Measurements from ENCODE around the gene COL6A2. TPM values are rescaled to one million over a fixed set of nuclear protein-coding genes. Genes with fewer than 3 reads are reported as not detected.

Gene COL6A2
- total RNA-seq, 4 donors from 2014 or later, result 88.9 to 150 (median 126) TPM

DNA sequence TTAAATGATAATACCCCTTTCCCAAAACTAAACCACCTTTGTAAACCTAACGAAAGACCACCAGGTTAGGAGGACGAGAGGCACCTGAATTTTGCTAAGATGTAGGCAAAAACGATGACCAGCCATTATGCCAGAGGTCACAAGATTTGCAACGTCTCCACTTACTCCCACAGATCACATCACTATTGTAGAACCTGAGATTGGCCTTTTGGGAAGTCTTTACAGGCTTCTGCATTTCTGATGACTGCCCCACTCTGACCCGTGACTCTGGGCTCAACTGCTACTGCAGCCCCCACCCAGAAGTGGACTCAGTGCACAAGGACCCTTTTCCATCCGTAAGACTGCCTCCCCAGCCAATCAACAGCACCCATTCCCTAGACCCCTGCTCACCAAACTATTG, 36.4 kb upstream of the COL6A2 start:
- Histone ChIP-seq H3K36me3 (no peaks in the 10 kb centered on the region), H3K4me3 (no peak overlapping the region), H3K27me3 (peaks cover 2% of the 10 kb centered on the region), H3K9me3 (peaks cover 3% of the 10 kb centered on the region), H3K27ac (peak overlapping the region; percentile 70), H3K4me1 (peaks cover 42% of the 10 kb centered on the region)
- no peak for TF ChIP-seq EP300 (IDR thresholded peaks at IDR 0.05)
- TF ChIP-seq, protein P1, sequence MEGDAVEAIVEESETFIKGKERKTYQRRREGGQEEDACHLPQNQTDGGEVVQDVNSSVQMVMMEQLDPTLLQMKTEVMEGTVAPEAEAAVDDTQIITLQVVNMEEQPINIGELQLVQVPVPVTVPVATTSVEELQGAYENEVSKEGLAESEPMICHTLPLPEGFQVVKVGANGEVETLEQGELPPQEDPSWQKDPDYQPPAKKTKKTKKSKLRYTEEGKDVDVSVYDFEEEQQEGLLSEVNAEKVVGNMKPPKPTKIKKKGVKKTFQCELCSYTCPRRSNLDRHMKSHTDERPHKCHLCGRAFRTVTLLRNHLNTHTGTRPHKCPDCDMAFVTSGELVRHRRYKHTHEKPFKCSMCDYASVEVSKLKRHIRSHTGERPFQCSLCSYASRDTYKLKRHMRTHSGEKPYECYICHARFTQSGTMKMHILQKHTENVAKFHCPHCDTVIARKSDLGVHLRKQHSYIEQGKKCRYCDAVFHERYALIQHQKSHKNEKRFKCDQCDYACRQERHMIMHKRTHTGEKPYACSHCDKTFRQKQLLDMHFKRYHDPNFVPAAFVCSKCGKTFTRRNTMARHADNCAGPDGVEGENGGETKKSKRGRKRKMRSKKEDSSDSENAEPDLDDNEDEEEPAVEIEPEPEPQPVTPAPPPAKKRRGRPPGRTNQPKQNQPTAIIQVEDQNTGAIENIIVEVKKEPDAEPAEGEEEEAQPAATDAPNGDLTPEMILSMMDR (IDR thresholded peaks at IDR 0.05), result no peak
- no peak for TF ChIP-seq POLR2AphosphoS5 (IDR thresholded peaks at IDR 0.05)
- TF ChIP-seq POLR2A (IDR thresholded peaks at IDR 0.05), result no peak
- DNase-seq (ENCODE audit: low spot score in 2 of 2), result no peak
- 76% methylated on average over 6 of the region's 6 CpGs for WGBS

DNA sequence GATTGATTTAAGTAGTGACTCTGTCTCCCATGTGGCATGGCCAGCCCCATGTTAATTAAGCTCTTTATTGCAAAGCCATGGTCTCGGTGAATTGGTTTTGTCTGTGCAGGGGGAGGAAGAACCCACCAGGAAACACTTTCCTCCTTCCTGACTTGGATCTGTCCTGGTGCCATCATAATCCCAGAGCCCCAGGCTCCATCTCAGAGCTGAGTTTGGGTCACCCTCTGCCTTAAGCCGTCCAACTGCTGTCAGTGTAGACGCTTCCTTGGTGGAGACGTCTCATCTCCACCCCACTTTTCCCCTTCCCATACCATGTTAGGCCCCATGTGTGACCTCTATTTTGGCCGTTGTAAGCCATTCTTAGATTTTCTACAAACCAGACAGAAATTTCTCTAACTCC, 36.0 kb upstream of the COL6A2 start:
- TF ChIP-seq POLR2A (IDR thresholded peaks at IDR 0.05) (no peak), POLR2AphosphoS5 (IDR thresholded peaks at IDR 0.05) (no peak), EP300 (IDR thresholded peaks at IDR 0.05) (no peak)
- TF ChIP-seq, protein P1 (IDR thresholded peaks at IDR 0.05), result no peak
- Histone ChIP-seq H3K27ac (peak overlapping the region; percentile 70), H3K4me3 (no peak overlapping the region), H3K36me3 (no peaks in the 10 kb centered on the region), H3K27me3 (peaks cover 7% of the 10 kb centered on the region), H3K9me3 (peaks cover 3% of the 10 kb centered on the region), H3K4me1 (peaks cover 42% of the 10 kb centered on the region)
- DNase-seq (ENCODE audit: low spot score in 2 of 2), result no peak
- WGBS, result 80% methylated on average over 5 of the region's 5 CpGs

DNA sequence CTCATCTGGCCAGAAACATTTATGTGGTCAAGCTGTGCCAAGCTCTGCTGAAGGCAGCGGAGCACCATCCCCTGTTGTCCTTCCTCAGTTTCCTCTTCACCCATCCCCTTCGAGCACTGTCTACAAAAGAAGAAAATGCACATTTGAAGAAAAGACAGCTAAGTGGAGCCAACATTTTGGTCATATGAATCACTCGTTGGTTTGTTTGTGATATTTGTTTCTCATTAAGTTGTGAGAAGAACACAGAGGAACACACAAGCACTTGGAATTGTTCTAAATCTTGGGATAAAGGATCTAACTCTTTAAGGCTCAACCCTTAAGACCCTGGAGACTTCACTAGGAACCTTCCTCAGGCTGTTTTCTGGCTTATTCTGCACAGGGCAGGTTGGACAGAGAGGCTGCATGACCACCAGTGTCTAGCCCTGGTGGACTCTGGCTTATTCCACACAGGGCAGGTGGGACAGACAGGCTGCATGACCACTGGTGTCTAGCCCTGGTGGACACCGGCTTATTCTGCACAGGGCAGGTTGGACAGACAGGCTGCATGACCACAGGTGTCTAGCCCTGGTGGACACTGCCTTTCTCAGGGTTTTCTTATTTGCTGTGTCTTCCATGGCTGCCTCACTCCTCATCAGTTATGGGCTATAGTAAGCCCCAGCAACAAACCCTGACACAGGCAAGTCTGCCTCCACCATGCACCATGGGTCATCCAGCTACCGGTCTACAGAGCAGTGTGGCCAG, 35.3 kb upstream of the COL6A2 start:
- no peak for DNase-seq (ENCODE audit: low spot score in 2 of 2)
- TF ChIP-seq POLR2AphosphoS5 (IDR thresholded peaks at IDR 0.05), result no peak
- TF ChIP-seq EP300 (IDR thresholded peaks at IDR 0.05), result no peak
- TF ChIP-seq, protein P1 (IDR thresholded peaks at IDR 0.05), result no peak
- TF ChIP-seq POLR2A (IDR thresholded peaks at IDR 0.05), result no peak
- 69% methylated on average over 5 of the region's 5 CpGs for WGBS
- Histone ChIP-seq H3K36me3 (no peaks in the 10 kb centered on the region), H3K4me3 (no peak overlapping the region), H3K4me1 (peaks cover 46% of the 10 kb centered on the region), H3K27ac (peak overlapping the region; percentile 70), H3K9me3 (peaks cover 3% of the 10 kb centered on the region), H3K27me3 (peaks cover 9% of the 10 kb centered on the region)

DNA sequence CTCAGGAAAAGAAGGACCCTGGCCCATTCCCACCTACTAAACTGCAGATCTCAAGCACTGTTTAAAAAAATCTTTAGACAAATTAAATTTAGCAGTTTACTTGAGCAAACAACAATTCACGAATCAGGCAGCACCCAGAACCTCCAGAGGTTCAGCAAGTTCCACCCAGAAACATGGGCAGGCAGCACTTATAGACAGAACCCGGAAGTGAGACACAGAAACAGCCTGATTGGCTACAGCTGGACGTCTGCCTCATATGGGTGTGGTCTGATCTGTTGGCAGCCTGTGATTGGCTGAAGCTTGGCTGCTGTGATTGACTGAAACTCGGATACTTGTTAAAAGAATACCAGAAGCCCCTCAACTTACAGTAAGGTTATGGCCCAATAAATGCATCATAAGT, 34.7 kb upstream of the COL6A2 start:
- Histone ChIP-seq H3K36me3 (no peaks in the 10 kb centered on the region), H3K27me3 (peaks cover 14% of the 10 kb centered on the region), H3K4me1 (peaks cover 48% of the 10 kb centered on the region), H3K9me3 (peaks cover 3% of the 10 kb centered on the region), H3K27ac (no peak overlapping the region), H3K4me3 (no peak overlapping the region)
- no peak for DNase-seq (ENCODE audit: low spot score in 2 of 2)
- TF ChIP-seq, protein P1 (IDR thresholded peaks at IDR 0.05), result no peak
- TF ChIP-seq POLR2A (IDR thresholded peaks at IDR 0.05), result no peak
- no peak for TF ChIP-seq EP300 (IDR thresholded peaks at IDR 0.05)
- no peak for TF ChIP-seq POLR2AphosphoS5 (IDR thresholded peaks at IDR 0.05)
- WGBS, result 72% methylated on average over 4 of the region's 4 CpGs

DNA sequence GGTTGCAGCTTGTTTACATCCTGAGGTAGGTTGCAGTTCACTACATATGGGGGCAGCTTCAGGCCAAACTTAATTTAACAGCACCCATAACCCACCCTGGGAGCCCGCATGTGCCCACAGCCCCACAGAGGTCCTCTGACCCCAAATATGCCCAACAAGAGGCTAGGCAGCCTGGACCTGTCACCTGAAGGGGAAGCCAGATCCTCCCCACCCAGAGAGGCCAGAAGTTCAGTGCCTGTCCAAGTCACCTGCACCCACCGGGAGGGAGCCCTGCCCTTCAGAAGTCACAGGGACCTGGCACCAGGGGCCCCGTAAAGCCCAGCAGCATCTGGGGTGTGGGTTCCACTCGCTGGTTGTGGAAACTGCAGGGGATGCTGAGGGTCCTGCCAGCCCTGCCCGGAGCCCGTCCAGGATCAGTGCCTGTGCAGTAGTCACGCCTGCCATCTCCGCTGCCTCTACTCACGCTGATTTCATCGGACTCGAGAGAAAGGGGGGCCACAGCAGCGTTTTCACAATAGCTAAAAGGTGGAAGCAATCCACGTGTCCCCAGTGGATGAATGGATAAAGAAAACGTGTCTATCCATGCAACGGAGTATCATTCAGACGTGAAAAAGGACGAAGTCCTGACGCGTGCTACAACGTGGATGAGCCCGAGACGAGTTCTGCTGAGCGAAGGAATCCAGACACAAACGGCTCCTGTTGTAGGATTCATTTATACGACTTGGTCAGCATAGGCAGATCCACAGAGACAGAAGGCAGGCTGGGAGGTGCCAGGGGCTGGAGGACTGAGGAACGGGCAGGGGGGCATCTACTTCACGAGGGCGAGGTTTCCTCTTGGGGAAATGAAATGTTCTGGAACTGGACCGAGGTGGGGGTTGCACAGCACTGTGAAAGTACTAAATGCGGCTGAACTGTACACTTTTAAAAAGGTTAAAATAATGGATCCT, 33.9 kb upstream of the COL6A2 start:
- Histone ChIP-seq H3K27ac (peak overlapping the region; percentile 84), H3K9me3 (peaks cover 3% of the 10 kb centered on the region), H3K4me3 (no peak overlapping the region), H3K36me3 (no peaks in the 10 kb centered on the region), H3K27me3 (peaks cover 14% of the 10 kb centered on the region), H3K4me1 (peaks cover 48% of the 10 kb centered on the region)
- TF ChIP-seq EP300 (IDR thresholded peaks at IDR 0.05) (no peak), POLR2A (IDR thresholded peaks at IDR 0.05) (no peak), POLR2AphosphoS5 (IDR thresholded peaks at IDR 0.05) (no peak)
- TF ChIP-seq, protein P1 (IDR thresholded peaks at IDR 0.05), result no peak
- 84% methylated on average over 29 of the region's 30 CpGs for WGBS
- peak in 1 of 2 donors; percentile 59 for DNase-seq (ENCODE audit: low spot score in 2 of 2)

Data from suprapubic skin (tissue), 4 donors.